Type B pancreatic cell (in vitro differentiated cells): ENCODE measurements around the gene KLF7. TPM values are rescaled to one million over a fixed set of nuclear protein-coding genes. Genes with fewer than 3 reads are reported as not detected.

Experiments used
- DNase-seq: peaks from one replicate; pipeline ENCODE4 v3.0.0; 2021; ENCODE audit warnings: mixed read lengths; ENCODE audit not compliant: unreplicated experiment; ENCODE audit errors: extremely low spot score
- H3K27ac Mint-ChIP-seq: 2 replicates; pipeline ENCODE4 v1.8.0; 2021; ENCODE audit warnings: mild to moderate bottlenecking, mixed read lengths
- H3K27me3 Mint-ChIP-seq: 2 replicates; pipeline ENCODE4 v1.8.0; 2021; ENCODE audit warnings: mixed read lengths
- H3K36me3 Mint-ChIP-seq: 2 replicates; pipeline ENCODE4 v1.8.0; 2021; ENCODE audit warnings: mixed read lengths
- H3K4me1 Mint-ChIP-seq: one replicate; pipeline ENCODE4 v1.8.0; 2021; ENCODE audit warnings: mixed read lengths; ENCODE audit not compliant: unreplicated experiment
- H3K4me3 Mint-ChIP-seq: 2 replicates; pipeline ENCODE4 v1.8.0; 2021; ENCODE audit warnings: mild to moderate bottlenecking, mixed read lengths
- H3K9me3 Mint-ChIP-seq: 2 replicates; pipeline ENCODE4 v1.8.0; 2021; ENCODE audit warnings: mixed read lengths
- CTCF ChIP-seq: fragments of 200-600 bp; sonication (generic); conservative IDR thresholded peaks from 2 replicates; pipeline ENCODE4 v1.5.0; 2021; ENCODE audit warnings: antibody characterized with exemption, mild to moderate bottlenecking
- total RNA-seq: library from RNA; stranded (reverse); gene quantifications from 2 replicates; pipeline ENCODE4 v1.2.1, GENCODE V29; 2021; ENCODE audit warnings: low replicate concordance

Gene KLF7
- total RNA-seq, 1 donor from 2014 or later: 20.3 TPM

- peaks cover 5% of the 10 kb centered on the region for H3K9me3 Mint-ChIP-seq
- H3K4me1 Mint-ChIP-seq: peaks cover 15% of the 10 kb centered on the region
- no peak for TF ChIP-seq CTCF
- no peaks in the 10 kb centered on the region for H3K27me3 Mint-ChIP-seq
- no peak for DNase-seq
- H3K27ac Mint-ChIP-seq: no peak overlapping the region
- no peak overlapping the region for H3K4me3 Mint-ChIP-seq
- peaks cover 11% of the 10 kb centered on the region for H3K36me3 Mint-ChIP-seq
Measured at GRCh38 chr2:207091928-207092327, 73.8 kb downstream of the KLF7 start.

GRCh38 chr2:207091176-207091575, 74.6 kb downstream of the KLF7 start:
- Mint-ChIP-seq H3K27me3 (no peaks in the 10 kb centered on the region), H3K36me3 (peaks cover 18% of the 10 kb centered on the region), H3K4me3 (no peak overlapping the region), H3K9me3 (peaks cover 5% of the 10 kb centered on the region), H3K4me1 (peaks cover 15% of the 10 kb centered on the region), H3K27ac (no peak overlapping the region)
- no peak for DNase-seq
- TF ChIP-seq CTCF: no peak

- Mint-ChIP-seq H3K36me3 (peaks cover 24% of the 10 kb centered on the region), H3K27ac (peak overlapping the region; percentile 1), H3K27me3 (no peaks in the 10 kb centered on the region), H3K9me3 (peaks cover 5% of the 10 kb centered on the region), H3K4me1 (peaks cover 15% of the 10 kb centered on the region), H3K4me3 (no peak overlapping the region)
- DNase-seq: no peak
- no peak for TF ChIP-seq CTCF
Measured at GRCh38 chr2:207090389-207090788, 75.4 kb downstream of the KLF7 start.

- Mint-ChIP-seq H3K4me3 (no peak overlapping the region), H3K4me1 (peaks cover 15% of the 10 kb centered on the region), H3K36me3 (peaks cover 27% of the 10 kb centered on the region), H3K27ac (no peak overlapping the region), H3K9me3 (peaks cover 5% of the 10 kb centered on the region), H3K27me3 (no peaks in the 10 kb centered on the region)
- no peak for DNase-seq
- TF ChIP-seq CTCF: no peak
Measured at GRCh38 chr2:207088839-207089238, 76.9 kb downstream of the KLF7 start.

- H3K27me3 Mint-ChIP-seq: no peaks in the 10 kb centered on the region
- H3K27ac Mint-ChIP-seq: no peak overlapping the region
- no peak for TF ChIP-seq CTCF
- peaks cover 28% of the 10 kb centered on the region for H3K36me3 Mint-ChIP-seq
- DNase-seq: no peak
- no peak overlapping the region for H3K4me3 Mint-ChIP-seq
- H3K4me1 Mint-ChIP-seq: peaks cover 15% of the 10 kb centered on the region
- peaks cover 2% of the 10 kb centered on the region for H3K9me3 Mint-ChIP-seq
Measured at GRCh38 chr2:207088276-207088675, 77.5 kb downstream of the KLF7 start.
